Measurements from ENCODE around the gene ACVR1. TPM values are rescaled to one million over a fixed set of nuclear protein-coding genes. Genes with fewer than 3 reads are reported as not detected.

ACVR1 gene
- total RNA-seq, result 6.9 TPM

- Histone ChIP-seq H3K4me3 (peak within 1 kb of the TSS; percentile 91 to 99), H3K9me3 (no peaks in the 10 kb centered on the region), H3K4me1 (peaks cover 4 to 15% of the 10 kb centered on the region in 2 donors), H3K36me3 (no peaks in the 10 kb centered on the region), H3K27me3 (no peaks in the 10 kb centered on the region), H3K27ac (peak within 1 kb of the TSS; percentile 93 to 99)
- TF ChIP-seq CTCF (IDR thresholded peaks at IDR 0.05), result peak; percentile 10 to 71 (median 11)
- intact Hi-C loops (cut with DNase I), result loop anchor here (2.0 kb wide), 2 partner anchors 45 to 93 kb away; no protein-coding TSS in a partner anchor
- peak; percentile 89 to 97 for DNase-seq (ENCODE audit: low spot score in 2 of 2)
Measured at GRCh38 chr2:157876066-157876785, at the start of gene ACVR1. Gene ACVR1, minus strand, starts transcription at chr2:157876330. Its CDS starts 76,837 bp downstream, at chr2:157799493.

DNA sequence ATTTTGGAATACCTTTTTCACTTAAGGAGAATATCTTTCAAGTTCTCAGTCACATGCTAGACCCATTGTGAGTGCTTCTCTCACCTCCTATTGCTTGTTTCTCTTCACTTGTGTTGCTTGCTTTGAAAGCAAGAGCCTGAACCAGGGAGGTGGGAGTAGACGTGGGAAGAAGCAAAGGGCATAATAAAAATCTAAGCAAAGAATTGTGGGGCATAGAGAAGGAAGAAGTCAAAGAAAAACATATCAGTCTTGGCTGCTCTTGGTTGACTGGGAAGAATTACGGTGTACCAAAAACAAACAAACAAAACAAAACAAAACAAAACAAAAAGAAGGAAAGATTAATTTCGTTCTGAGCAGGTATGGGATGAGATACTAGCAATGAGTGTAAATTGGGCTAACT is 48.9 kb upstream of the ACVR1 start:
- Histone ChIP-seq H3K36me3 (no peaks in the 10 kb centered on the region), H3K9me3 (no peaks in the 10 kb centered on the region), H3K27ac (no peak overlapping the region), H3K4me1 (no peaks in the 10 kb centered on the region), H3K27me3 (no peaks in the 10 kb centered on the region), H3K4me3 (no peak overlapping the region)
- intact Hi-C loops (cut with DNase I), result no loop called here
- DNase-seq (ENCODE audit: low spot score in 2 of 2), result no peak
- no peak for TF ChIP-seq CTCF (IDR thresholded peaks at IDR 0.05)

DNA sequence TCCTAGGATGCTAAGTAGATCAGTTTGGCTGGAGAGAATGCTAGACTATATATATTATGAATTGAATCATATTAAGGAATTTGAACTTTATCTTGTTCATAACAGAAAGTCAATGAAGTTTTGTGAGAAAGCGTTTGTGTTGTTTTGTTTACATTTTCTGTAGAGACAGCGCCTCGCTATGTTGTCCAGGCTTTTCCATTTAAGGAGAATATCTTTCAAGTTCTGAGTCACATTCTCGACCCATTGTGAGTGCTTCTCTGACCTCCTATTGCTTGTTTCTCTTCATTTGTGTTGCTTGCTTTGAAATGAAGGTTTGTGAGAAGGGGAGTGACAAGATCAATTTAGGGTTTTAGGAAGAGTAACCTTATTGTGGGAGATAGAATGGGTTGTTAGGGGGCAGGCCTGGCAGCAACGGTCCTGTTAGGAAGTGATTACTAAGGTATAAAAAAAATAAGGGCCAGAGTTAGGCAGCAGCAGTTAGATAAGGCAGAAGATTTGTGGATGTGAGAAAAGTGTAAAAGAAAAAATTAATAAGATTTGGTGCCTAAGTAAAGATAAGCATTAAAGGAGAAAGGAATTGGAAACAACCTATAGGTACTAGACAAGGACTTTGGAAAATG is 47.6 kb upstream of the ACVR1 start:
- Histone ChIP-seq H3K9me3 (no peaks in the 10 kb centered on the region), H3K4me1 (no peaks in the 10 kb centered on the region), H3K27me3 (no peaks in the 10 kb centered on the region), H3K36me3 (no peaks in the 10 kb centered on the region), H3K4me3 (no peak overlapping the region), H3K27ac (no peak overlapping the region)
- no peak for DNase-seq (ENCODE audit: low spot score in 2 of 2)
- intact Hi-C loops (cut with DNase I), result no loop called here
- TF ChIP-seq CTCF (IDR thresholded peaks at IDR 0.05), result no peak

- no peaks in the 10 kb centered on the region for H3K9me3 ChIP-seq
- no peaks in the 10 kb centered on the region for H3K4me1 ChIP-seq
- no peaks in the 10 kb centered on the region for H3K27me3 ChIP-seq
- intact Hi-C loops (cut with DNase I), result no loop called here
- DNase-seq (ENCODE audit: low spot score in 2 of 2), result no peak
- no peak overlapping the region for H3K4me3 ChIP-seq
- no peak overlapping the region for H3K27ac ChIP-seq
- no peak for TF ChIP-seq CTCF (IDR thresholded peaks at IDR 0.05)
- H3K36me3 ChIP-seq, result no peaks in the 10 kb centered on the region
Measured at GRCh38 chr2:157922815-157923214, 46.7 kb upstream of the ACVR1 start.

- no peak overlapping the region for H3K4me3 ChIP-seq
- H3K4me1 ChIP-seq, result no peaks in the 10 kb centered on the region
- no peak overlapping the region for H3K27ac ChIP-seq
- no peaks in the 10 kb centered on the region for H3K9me3 ChIP-seq
- H3K36me3 ChIP-seq, result no peaks in the 10 kb centered on the region
- intact Hi-C loops (cut with DNase I), result no loop called here
- no peak for TF ChIP-seq CTCF (IDR thresholded peaks at IDR 0.05)
- DNase-seq (ENCODE audit: low spot score in 2 of 2), result no peak
- no peaks in the 10 kb centered on the region for H3K27me3 ChIP-seq
Measured at GRCh38 chr2:157922336-157922735, 46.2 kb upstream of the ACVR1 start.
